ENCODE results near the gene ANHX.

Gene ANHX

GRCh38 chr12:133202493-133203343, 33.0 kb downstream of the ANHX start:
- no peak for DNase-seq (ENCODE audit: low spot score)

- no peak for DNase-seq (ENCODE audit: low spot score)
These were observed 33.8 kb downstream of the ANHX start for GRCh38 chr12:133201888-133202287.

GRCh38 chr12:133192847-133193246, 42.8 kb downstream of the ANHX start:
- no peak for DNase-seq (ENCODE audit: low spot score)

GRCh38 chr12:133190176-133190575, 45.5 kb downstream of the ANHX start:
- no peak for DNase-seq (ENCODE audit: low spot score)

- peak; percentile 98 for DNase-seq (ENCODE audit: low spot score)
These were observed 54.3 kb downstream of the ANHX start, which contains the start of gene ZNF268 for GRCh38 chr12:133181238-133181959. Gene ZNF268 (plus strand): TSS chr12:133181495. CDS start chr12:133181998, 503 bp downstream.

- DNase-seq (ENCODE audit: low spot score): no peak
These were observed 55.0 kb downstream of the ANHX start for GRCh38 chr12:133180669-133181068.

GRCh38 chr12:133174901-133175300, 60.8 kb downstream of the ANHX start:
- no peak for DNase-seq (ENCODE audit: low spot score)

- no peak for DNase-seq (ENCODE audit: low spot score)
These were observed 63.2 kb downstream of the ANHX start for GRCh38 chr12:133172491-133172890.

Data from ecto neural progenitor cell (in vitro differentiated cells).